Stimulated activated naive CD4-positive, alpha-beta T cell treated with Interleukin-2 at 50 U/mL for 16 hours (primary cell): Measurements from ENCODE around the gene COTL1.
A peak's percentile ranks its signal among the peaks of the same experiment; 100 is the strongest.
"Not testable (repeated sequence)": the region's sequence is repeated elsewhere in the genome, so short reads cannot be mapped to it uniquely, and the experiment has no call there.

Experiments used
- DNase-seq: peaks from one replicate; lab custom pipeline; 2025; lab: John Stamatoyannopoulos, UW

The COTL1 gene

DNA sequence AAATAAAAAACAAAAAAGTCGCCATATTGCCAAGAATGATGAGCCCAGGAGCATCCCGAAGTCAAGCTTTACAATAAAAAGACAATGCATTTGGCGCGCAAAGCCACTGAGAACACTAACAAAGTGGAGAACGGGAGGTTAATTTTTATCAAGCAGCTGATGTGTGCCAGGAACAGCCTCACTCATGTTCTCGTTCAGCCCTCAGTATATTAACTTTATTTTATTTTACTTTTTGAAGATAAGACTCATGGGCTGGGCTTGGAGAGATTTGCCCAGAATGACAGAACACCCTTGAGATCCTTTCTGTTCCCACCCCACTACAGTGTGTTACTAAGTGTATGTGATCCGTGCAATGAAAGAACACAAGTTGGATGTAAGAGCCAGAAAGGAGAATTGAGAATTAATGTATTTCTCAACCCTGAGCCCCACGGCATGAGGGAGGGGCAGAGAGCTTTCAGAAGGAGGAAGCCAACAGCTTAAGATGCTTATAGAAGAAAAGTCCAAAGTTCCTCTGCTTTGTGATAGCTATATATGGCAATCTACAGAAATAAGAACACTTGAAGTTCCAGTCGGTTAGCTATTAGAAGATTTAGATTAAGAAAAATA is 48.4 kb downstream of the COTL1 start:
- no peak for DNase-seq

DNA sequence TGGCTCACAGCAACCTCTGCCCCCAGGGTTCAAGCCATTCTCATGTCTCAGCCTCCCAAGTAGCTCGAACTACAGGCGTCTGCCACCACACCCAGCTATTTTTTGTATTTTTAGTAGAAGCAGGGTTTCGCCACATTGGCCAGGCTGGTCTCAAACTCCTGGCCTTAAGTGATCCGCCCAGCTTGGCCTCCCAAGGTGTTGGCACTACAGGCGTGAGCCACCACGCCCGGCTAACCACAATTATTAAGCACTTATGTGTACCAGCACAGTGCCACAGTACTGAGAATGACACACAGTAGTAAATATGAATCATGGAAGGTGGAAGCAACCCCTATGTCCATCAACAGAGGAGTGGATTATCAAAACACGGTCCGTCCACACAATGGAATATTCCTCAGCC is 49.8 kb downstream of the COTL1 start:
- no peak for DNase-seq

DNA sequence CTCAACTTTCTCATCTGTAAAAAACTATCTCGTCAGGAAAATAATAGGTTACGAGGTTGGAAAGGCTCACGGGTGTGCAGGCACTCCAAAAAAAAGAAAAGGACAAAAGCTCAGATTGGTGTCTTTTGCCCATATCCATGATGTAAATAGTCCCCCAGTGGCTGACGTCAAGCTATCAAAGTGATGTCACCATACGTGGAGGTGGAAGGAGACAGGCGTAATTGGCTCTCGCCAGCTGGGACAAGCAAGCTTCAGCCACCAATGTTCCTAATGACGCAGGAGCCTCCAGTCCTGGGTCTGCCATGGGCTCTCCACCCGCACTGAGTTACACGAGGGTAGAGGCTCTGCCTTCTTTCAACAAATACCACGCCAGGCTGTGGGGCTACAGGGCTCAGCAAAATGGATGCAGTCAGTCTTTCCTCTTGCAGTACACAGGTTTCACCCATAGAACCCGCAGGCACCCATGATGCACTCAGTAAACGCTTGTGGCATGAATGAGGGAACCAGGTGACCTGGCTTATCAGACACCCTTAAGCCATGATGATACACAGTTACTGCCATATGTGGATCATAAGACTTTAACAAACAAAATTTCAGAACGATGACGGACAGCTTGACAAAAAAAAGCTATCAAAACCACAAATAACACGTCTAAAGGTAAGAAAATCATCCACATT is 50.5 kb downstream of the COTL1 start:
- no peak for DNase-seq

DNA sequence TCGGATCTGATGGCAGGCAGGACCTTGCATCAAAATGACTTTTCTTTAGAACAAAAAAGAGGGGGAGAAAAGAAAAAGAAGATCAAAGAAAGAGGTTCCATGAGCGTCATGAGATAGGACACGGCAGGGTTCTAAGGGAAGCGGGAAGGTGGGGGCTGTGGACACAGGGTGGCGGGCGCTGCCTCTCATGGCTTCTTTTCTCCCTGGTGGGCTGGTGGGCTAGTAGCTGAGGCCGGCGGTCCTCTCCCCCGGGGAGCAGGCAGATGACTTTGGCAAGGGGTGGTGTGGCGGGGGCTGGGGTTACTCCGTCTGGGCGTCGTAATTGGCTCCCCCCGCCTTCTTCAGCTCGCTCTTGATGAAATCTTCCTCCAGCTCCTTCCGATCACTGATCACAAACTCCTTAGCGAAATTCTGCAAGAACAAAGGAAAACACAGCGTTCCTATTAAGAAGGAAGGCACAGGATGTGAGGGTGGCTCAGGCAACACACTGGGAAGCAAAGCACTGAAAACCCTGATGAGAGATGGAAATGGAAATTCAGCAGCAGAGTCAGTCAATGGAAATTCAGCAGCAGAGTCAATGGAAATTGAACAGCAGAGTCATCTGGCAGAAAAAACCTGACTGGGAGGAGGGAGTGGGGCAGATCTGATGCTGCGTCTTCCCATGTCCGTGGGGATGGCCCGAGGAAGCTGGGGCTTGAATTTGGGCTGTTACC is 51.2 kb downstream of the COTL1 start:
- DNase-seq: no peak

DNA sequence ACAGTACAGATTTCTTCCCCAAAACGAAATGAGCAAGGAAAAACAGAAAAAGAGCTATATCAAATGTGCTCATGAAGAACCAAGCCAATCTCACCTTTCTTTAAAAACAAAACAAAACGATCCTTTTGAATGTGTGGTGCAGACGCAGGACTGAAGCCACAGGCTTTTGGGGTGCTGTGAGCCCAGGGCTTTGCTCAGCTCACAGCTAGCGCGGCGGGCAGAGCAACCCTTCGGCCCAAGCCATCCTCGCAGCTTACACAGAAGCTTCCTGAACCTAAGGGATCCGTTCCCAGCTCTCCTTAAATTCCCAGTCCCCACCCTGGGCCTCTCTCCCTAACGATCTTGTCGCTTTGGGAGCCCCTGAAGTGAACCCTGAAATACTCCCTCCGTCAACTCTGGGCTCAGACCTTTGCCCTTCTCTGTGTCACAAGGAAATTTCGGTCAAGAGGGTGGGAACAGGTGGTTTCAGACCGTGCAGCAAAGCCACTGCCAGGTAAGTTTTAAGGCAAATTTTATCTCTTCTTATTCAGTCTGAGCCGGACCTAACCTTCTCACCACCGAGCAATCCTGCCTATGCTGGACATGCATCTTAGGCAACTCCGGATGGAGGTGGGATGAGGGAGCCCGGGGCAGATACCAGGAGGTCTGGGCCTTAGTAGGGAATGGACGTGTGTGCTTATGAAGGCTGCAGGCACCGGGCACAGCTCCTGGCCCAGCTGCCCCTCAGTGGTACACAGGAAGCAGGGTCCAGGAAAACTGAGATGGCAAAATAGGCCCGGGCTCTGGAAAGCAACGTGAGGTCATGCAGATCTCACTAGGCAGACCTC is 52.0 kb downstream of the COTL1 start:
- DNase-seq: no peak

DNA sequence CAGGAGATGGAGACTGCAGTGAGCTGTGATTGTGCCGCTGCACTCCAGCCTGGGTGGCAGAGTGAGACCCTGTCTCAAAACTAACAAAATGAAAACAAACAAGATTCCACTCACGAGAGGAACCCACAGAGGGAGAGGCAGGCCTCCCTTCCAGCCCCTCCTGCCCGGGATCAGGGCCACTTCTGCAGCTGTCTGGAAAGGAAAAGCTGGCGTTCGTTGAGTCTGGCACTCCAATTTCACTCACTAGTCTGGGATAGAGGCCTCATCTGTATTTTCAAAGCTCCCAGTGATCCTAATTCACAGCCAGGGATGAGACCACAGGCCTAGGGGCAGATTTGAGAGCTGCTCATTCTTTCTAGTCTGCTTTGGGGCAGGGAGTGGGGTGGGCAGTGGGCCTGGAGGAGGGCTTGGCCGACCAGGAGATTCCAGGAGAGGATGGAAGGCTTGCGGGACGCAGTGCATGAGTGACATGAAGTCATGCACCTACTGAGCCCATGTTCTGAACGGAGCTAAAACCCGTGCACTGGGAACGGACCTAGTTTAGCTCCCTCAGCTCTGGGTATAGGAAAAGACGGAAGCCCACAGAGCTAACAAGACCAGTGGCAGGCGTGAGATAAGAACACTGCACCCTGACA is 54.0 kb downstream of the COTL1 start:
- DNase-seq: no peak

DNA sequence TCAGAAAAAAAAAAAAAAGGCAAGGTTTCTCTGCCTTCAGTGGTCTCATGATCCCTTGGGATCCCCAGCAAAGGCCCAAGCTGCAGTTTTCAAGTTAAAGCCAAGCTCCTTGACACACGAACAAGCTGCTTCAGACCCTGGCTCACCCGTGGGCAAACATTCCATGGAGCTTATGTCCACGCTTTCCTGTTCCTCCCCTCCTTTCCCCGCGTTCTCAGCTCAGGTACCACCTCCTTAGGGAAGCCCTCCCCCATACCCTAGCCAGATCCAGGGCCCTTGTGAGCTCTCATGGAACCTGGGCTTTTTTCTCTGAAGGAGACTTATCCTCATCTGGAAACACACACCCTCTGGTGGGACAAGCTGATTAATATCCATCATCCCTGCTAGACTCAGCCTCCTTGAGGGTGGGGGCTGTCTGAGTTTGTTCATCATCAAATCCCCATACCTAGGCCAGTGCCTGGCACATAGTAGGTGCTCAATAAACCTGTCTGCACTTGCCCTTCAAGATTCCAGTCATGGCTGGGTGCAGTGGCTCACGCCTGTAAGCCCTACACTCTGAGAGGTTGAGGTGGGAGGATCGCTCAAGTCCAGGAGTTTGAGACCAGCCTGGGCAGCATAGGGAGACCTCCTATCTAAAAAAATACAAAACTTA is 54.7 kb downstream of the COTL1 start:
- DNase-seq: no peak

DNA sequence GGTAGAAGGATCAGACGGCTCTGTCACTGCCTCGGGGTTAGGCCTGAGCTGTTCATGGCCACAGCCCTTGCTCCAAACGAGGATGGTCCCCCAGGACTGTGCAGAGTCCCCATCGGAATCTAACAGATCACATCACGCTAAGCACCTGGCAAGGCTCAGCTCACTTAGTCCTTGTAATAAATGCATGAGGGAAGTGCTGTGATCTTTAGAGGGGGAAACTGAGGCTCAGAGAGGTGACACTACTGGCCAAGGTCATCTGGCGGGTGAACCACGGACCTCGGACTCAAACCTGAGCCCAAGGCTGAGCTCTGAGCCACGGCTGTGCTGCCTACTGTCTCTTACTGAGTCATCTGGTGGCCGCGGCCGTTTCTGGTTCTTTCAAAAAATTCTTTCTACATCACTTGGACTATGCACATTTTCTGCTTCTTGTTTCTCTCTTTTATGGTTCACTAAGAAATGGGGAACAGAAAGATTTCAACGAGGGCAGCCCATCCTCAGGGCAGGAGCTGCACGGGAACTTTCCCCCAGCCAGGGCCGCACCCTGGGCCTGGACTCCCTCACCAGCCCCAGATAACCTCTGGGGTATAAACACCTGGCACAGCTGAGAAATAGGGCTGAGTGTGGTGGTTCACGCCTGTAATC is 55.6 kb downstream of the COTL1 start:
- no peak for DNase-seq

DNA sequence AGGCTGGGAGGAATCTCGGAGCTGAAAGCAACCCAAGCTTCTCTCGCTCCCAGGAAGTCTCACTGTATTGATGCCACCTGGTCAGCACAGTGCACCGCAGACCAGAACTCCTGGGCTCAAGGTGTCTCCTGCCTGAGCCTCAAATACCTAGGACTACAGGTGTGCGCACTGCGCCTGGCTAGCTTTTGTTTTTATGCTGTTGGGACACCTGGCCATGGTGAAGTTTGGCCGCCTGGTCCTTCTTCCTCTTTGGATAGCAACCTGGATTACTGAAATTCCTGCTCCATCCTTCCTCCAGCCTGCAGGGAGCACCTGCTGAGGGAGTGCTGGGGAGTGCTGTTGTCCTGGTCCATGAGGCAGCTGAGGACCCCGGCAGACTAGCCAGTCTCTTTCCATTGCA is 56.6 kb downstream of the COTL1 start:
- DNase-seq: no peak

DNA sequence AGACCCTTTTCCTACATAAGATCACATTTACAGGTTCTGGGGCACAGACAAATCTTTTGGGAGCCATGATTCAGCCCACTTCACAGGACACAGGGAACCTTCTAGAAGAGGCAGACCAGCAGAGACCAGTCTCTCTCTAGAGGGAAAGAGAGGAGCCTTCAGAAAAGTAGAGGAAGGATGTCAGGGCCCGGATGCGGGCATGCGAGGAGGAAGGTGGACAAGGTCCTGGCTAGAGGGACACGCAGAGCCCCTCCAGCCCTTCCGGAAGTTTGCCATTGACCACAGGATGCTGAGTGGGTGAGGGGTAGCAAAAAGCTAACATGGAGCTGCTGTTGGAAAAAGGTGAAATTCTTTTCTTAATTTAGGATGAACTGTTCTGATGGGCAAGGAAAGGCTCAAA is 57.6 kb downstream of the COTL1 start:
- no peak for DNase-seq

DNA sequence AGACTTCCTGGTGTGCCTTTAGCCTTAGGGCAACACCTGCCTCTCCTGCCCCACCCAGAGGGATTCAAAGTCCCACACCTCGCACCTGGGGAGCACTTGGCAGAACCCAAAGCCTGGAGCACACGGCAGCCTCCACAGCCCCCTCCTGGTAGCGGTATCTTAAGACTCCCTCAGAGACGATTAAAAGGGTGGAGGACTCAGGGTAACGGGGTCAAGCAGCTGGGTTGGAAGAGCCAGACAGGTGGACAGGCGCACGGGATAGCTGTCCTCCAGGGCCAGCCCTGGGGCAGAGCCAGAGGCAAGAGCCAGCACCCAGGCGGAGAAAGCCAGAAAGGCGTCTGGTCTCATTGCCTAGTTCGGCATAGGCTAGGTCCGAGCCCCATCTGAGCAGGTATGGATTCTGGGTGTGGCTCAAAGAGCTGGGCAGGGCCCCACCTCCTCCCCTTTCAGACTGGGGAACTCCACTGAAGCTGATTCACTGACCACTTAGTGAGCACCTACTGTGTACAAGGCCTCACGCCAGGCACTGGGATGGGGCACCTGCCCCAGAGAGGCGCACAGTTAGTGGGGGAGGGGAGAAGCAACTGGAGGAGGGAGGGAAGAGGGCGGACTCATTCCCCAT is 58.5 kb downstream of the COTL1 start:
- DNase-seq: no peak

DNA sequence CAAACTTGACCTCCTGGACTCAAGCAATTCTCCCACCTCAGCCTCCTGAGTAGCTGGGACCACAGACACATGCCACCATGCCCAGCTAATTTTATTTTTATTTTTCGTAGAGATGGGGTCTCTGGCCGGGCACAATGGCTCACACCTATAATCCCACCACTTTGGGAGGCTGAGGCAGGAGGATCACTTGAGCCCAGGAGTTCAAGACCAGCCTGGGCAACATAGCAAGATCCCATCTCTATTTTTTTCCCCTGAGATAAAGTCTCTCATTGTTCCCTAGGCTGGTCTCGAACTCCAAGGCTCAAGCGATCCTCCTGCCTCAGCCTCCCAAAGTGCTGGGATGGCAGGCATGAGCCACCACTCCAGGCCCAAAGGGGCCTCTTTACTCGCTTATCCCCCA is 59.0 kb downstream of the COTL1 start:
- not testable (repeated sequence) for DNase-seq

DNA sequence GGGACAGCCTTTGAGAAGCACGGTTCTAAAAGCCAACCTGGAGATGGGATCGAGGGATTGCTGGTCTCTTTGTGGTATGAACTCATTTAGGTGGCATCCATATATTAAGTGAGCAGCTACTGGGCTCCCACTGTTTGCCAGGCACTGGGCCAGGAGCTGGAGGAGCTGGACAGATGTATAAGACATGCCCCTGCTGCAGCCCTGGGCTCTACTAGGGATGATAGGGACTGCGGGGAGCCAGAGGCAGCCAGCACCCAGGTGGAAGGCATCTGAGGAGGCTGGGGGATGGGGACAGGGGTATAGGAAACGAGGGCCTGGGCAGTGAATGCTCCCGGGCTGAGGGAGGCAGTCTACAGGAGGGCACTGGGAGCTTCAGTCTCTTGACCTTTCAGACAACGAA is 60.4 kb downstream of the COTL1 start:
- no peak for DNase-seq

DNA sequence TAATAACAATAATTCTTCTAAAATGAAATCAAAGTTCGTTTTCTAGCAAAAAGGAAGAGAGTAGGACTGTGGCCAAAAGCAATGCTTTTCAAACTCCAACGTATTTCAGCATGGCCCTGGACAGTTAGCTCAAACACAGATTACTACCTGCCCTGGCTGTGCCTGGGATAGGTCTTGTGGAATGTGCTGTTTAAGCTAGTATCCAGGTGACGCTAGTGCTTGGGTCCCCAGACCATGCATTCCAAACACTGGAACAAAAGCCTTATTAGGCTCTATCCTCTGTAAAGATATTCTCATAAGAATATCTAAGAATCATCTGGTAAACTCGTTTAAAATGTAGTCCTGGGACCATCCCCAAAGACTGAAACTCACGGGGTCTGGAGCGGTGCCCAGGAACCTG is 60.8 kb downstream of the COTL1 start:
- DNase-seq: no peak

DNA sequence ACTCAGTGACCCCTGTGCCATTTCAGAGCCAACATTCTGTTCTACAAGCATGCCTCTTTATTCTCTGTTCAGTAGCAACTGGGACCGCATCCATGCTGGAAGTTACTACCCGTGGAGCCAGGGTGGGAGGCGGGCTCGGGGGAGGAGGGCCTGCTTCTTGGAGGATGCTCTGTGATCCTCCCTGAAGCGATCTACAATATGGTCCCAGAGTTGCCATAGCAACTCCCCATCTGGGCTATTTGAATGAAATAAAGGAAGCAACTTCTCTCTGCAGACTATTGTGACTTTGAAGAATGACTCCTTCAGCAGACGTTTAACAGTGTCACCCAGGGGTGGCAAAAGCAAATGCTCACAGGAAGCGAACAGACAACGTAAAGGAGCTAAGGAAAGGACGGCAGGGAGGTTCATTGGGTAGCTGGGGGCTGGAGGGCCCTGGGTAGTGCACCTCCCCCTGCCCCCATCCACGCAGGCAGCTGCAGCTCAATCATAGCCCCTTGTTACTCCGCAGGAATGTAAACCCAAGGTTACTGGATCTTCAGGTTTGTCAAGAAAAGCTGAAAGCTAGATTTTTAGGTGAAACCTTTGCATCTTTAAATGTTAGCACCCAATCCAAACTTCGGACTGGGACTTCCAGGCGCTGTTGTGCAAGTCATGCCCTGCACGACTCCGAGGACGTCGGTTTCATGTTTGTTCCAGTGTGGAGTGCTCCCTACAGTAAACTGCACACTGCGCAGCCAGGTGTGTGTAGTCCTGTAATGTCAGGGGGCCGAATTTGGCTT is 62.3 kb downstream of the COTL1 start:
- no peak for DNase-seq

DNA sequence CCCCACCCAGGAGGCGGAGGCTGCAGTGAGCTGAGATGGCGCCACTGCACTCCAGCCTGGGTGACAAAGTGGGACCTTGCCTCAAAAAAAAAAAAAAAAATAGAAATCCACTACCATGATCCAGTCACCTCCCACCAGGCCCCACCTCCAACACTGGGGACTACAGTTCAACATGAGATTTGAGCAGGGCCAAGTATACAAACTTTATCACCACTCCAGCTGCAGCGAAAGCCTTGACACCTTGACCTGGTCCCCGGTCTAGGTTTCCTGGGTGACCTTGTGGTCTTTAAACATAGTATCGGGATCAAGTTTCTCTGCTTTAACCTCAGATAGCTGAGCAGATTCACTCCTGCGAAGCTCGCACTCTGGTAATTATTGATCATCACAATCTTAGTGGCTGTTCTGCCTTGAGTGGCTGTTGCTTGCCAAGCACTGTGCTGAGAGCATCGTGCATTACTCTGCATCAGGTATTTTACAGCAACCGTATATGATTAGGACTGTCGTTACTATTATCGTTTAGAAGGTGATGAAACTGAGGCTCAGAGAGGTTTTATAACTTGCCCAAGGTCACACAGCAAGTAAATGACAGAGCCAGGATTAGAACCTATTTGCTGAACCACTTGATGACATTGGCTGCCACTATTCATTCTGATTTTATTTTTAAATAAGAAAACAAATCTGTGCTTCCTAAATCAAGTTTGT is 63.1 kb downstream of the COTL1 start:
- DNase-seq: no peak

DNA sequence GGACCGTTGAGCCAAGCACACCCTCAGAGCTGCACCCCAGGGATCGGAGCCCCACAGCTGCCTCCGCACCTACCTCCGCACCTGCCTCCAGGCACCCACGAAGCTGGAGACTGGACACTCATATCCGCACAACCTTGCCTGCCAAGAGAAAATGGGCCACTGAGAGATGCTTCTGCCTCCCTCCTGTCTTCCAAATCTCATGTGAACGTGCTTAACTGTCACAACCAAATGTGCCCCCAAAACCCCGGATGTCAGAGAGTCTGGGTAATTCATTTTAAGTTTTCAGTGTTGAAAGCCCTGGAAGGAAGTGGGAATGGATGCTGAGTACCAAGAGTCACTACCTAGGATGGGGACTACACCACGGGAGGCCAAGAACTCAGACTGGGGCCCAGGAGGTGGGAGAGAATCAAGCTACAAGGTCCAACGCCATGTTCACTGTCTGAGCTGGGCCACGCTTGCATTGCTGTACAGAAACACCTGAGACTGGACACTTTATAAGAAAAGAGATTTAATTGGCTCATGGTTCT is 63.9 kb downstream of the COTL1 start:
- DNase-seq: peak; percentile 23

DNA sequence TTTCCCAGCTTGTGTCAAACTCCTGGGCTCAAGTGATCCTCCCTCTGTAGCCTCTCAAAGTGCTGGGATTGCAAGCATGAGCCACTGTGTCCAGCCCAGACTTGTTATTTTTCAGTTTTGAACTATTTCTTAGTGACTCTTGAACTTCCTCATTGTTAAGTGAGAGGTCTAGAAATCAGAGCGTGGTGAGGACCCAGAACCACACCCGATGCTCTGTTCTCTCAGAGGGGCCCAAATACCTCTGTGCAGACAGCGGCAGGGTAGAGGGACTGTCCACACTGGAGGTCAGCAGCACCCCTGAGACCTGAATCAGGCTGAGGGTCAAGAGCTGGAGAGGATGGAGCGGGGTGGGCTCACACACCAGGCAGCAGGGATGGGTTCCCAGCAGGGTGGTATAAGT is 65.7 kb downstream of the COTL1 start:
- DNase-seq: no peak

DNA sequence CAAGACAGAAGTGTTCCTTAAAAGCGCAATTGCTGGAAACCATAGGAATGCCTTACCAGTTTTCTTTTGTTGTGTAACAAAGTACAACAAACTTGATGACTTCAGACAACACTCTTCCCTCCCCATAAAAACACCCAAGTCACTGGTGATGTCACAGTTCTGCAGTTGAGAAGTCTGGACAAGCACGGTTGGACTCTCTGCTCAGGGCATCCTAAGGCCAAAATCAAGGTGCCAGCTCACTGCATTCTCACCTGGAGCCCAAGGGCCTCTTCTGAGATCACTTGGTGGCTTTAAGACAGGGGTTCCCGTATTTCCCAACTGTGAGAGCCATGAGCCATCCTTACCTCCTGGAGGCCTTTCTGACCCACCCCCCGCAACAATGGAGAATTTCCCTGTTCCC is 67.8 kb downstream of the COTL1 start:
- DNase-seq: no peak
